Stimulated activated CD8-positive, alpha-beta memory T cell treated with anti-CD3 and anti-CD28 coated beads, Interleukin-12 subunit alpha, Interleukin-12 subunit beta, amount 100 ng/mL, for 24 hours (primary cell): ENCODE measurements around the gene SHOC1.
"Not testable (repeated sequence)": the region's sequence is repeated elsewhere in the genome, so short reads cannot be mapped to it uniquely, and the experiment has no call there.

Source experiments
- DNase-seq: peaks from one replicate; pipeline ENCODE4 v3.0.0-alpha.2; 2020; ENCODE audit errors: extremely low read depth

Gene SHOC1

DNA sequence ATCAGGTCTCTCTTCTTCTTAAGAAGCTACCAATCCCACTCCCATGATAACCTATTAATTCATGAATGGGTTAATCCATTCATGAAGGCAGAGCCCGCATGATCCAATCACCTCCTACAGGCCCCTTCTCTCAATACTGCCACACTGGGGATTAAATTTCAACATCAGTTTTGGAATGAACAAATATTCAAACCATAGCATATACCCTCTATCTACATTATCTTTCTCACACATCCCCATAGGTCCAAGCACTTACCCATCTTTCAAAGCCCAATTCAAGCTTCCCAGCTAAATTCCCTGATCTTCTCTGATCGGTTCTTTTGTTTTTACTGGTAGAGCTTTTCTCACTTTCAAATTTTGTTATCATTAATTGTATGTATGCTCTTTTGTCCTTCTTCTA lies 10.5 kb upstream of the SHOC1 start:
- no peak for DNase-seq

DNA sequence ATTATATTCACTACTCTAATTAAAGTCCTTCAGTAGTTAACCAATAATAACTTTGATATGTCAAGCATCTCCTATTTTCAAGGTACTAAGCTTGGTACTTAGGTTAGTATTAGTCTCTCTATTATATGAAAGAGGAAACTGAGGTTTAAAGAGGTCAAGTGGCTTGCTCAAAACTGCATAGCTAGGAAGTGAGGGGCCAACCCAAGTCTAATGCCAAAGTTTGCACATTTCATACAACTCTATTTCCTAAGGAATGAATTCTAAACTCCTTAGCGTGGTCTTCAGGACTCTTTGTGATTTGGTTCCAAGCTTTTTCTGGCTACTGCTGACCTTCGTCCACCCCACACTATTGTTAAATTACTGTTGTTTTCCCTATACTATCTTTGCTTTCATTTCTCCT lies 9.9 kb upstream of the SHOC1 start:
- no peak for DNase-seq

DNA sequence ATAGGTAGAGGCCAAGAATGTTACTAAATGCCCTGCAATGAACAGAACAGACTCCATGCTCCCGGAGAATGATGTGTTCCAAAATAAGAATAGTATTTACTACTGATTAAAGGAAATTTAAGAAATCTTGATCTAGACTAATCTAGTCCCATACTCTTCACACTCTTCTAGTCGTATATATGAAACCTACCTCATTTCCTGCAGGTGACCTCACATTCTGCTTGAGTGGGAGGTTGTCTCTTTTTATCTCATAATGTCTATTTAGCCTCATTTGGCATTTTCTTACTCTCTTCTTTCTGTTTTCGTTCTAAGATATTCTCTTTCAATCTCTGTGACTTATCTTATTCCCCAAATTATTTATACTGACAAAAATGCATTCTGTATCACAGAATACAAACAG lies 9.2 kb upstream of the SHOC1 start:
- DNase-seq = no peak

DNA sequence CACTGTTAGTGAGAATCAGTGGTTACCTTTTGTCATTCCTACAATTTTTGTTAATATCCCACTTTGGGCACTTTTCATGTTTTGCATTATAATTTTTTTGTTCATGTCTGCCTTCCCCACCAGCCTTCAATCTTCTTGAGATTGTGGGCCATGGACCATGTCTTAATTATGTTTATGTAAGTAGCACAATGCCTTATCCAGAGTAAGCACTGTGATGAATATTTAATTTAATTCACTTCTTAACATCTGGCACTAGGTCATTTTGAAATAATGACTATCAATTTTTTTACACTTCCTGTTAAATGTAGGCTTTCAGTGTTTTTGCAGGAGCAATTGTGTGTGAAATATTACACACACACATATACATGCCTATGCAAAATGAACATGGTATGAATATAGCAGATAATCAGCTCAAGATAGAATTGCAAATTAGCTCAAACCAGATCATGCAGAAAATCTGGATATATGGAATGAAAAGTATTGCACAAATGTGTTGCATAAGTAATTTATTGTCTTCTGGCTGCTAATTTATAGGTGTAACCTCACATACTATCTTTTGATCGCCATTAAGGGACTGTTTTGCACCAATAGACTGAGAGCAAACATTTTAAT lies 5.3 kb upstream of the SHOC1 start:
- no peak for DNase-seq

- DNase-seq = no peak
Observed at GRCh38 chr9:111799506-111799905, 4.8 kb upstream of the SHOC1 start.

DNA sequence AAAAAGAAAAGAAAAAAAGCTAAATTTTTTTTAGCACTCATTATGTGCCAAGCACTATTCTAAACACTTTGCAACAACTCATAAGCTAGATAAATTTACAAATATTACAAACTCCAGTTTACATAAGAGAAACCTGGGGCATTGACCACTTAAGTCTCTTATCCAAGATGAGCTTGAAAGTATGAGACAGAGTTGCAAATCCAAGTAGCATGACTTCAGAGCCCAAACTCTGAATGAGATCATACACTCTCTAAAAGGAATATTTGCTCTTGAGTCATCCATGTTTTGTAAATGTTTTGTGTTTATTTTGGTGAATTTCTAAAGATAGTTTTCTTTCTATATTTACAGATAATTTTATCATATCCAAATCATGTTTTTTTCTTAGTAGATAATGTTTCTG lies 4.0 kb upstream of the SHOC1 start:
- DNase-seq = no peak

- DNase-seq = no peak
Observed at GRCh38 chr9:111795557-111795839, 761 bp upstream of the SHOC1 start.

- not testable (repeated sequence) for DNase-seq
Observed at GRCh38 chr9:111791821-111792220, 2.9 kb downstream of the SHOC1 start.

DNA sequence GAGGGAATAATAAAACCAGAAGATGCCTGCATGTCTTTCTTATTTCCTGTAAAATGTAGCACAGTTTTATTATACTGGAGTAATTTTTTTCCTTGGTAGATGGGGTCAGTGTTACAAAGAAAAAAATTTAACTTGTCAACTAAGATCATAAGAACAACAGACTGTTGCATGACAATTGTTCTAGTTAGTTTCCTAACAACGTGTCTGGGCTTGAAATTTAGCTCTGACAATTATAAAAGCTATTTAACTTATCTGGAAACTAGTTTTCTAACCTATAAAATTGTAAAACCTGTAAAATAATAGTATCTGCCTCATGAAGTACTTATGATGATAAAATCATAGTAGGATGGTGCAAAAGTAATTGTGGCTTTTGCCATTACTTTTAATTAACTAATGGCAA lies 4.9 kb downstream of the SHOC1 start:
- DNase-seq = no peak

GRCh38 chr9:111783857-111784256 lies 10.9 kb downstream of the SHOC1 start:
- no peak for DNase-seq

GRCh38 chr9:111783424-111783823 lies 11.3 kb downstream of the SHOC1 start:
- DNase-seq = no peak

GRCh38 chr9:111766066-111766465 lies 28.7 kb downstream of the SHOC1 start:
- DNase-seq = no peak

GRCh38 chr9:111762556-111762955 lies 32.2 kb downstream of the SHOC1 start:
- no peak for DNase-seq

- no peak for DNase-seq
Observed at GRCh38 chr9:111759762-111760639, 34.7 kb downstream of the SHOC1 start.

- no peak for DNase-seq
Observed at GRCh38 chr9:111754800-111755199, 39.9 kb downstream of the SHOC1 start.

DNA sequence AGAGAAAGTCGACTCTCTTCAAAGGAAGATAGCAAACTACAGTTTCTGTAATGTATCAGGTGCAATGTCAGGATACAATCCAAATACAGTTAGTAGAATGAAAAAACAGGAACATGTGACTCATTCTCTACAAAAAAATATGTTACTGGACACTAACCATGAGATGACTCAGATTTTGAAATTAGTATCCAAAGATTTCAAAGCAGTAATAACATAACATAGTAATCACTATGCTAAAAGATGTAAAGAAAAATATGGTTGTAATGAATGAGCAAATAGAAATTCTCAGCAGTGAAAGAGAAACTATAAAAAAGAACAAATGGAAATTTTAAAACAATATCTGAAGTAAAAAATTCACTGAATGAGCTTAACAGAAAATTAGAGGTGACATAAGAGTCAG lies 42.3 kb downstream of the SHOC1 start:
- no peak for DNase-seq
